HG03571 (cell line): ENCODE results near the gene SRP19.
"Not testable (repeated sequence)": the region's sequence is repeated elsewhere in the genome, so short reads cannot be mapped to it uniquely, and the experiment has no call there.

ENCODE experiments used
- ATAC-seq: cut with Tn5 transposase; IDR thresholded peaks from one replicate; pipeline ENCODE4 v1.9.1; 2021; ENCODE audit not compliant: unreplicated experiment

The SRP19 gene

GRCh38 chr5:112869948-112870347 is 8.9 kb downstream of the SRP19 start:
- peak; percentile 53 for ATAC-seq

DNA sequence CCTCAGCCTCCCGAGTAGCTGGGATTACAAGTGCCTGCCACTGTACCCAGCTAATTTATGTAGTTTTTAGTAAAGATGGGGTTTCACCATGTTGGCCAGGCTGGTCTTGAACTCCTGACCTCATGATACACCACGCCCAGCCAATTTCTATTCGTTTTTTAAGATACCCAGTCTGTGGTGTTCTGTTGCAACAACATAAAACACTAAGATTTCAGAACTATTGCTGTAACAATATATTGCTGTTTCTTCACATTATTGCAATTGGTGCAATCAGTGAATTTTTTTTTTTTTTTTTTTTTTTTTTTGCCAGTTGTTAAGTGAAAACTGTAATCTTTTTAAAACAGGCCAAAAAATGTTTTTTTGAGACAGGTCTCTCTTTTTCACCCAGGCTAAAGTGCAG is 9.9 kb downstream of the SRP19 start:
- no peak for ATAC-seq

DNA sequence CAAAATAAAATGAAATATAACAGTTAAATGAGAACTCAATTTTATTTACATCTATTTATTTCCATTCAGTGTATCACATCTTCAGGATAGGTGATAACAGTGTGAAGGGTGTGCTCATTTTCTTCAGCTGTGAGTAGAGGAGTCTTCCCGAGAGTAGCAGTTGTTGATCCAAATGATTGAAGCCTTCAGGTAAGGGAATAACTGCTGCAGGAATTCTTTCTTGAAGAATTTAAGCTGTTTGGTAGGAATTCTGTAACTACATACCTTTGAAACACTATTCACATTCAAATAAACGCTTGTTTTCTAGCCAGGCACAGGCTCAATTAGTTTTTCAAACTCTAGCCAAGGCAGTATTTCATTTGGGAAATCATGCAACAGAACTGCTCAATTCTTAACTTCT is 15.3 kb downstream of the SRP19 start:
- no peak for ATAC-seq

- no peak for ATAC-seq
Measured at GRCh38 chr5:112878101-112878500, 17.0 kb downstream of the SRP19 start.

- no peak for ATAC-seq
Measured at GRCh38 chr5:112878760-112879159, 17.7 kb downstream of the SRP19 start.

- no peak for ATAC-seq
Measured at GRCh38 chr5:112880219-112880964, 19.3 kb downstream of the SRP19 start.

DNA sequence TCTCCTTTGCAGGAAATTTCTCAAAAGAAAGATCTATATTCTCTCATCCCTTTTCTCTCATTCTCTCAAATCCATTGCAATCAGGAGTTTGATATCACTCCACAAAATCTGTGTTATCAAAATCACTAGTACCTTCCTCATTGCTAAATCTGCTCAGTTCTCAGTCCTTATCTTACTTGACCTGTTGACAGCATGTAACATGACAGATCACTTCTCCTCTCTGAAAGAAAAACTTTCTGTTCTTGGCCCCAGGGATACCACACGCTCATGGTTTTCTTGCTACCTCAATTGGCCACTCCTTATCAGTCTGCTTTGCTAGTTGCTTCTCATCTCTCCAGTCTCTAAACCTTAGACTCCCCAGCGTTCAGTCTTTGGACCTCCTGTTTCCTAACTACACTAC is 22.1 kb downstream of the SRP19 start:
- ATAC-seq: no peak

GRCh38 chr5:112885001-112885400 is 23.9 kb downstream of the SRP19 start:
- no peak for ATAC-seq

GRCh38 chr5:112886975-112887374 is 25.9 kb downstream of the SRP19 start:
- ATAC-seq: no peak

DNA sequence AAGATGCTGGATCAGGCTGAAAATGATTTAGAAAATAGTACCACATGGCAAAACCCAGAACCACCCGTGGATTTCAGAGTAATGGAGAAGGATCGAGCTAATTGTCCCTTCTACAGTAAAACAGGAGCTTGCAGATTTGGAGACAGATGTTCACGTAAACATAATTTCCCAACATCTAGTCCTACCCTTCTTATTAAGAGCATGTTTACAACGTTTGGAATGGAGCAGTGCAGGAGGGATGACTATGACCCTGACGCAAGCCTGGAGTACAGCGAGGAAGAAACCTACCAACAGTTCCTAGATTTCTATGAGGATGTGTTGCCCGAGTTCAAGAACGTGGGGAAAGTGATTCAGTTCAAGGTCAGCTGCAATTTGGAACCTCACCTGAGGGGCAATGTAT is 31.0 kb downstream of the SRP19 start:
- not testable (repeated sequence) for ATAC-seq

- ATAC-seq: no peak
Measured at GRCh38 chr5:112892776-112893175, 31.7 kb downstream of the SRP19 start.

GRCh38 chr5:112895682-112896081 is 34.6 kb downstream of the SRP19 start:
- no peak for ATAC-seq

- no peak for ATAC-seq
Measured at GRCh38 chr5:112902561-112902960, 41.5 kb downstream of the SRP19 start.

DNA sequence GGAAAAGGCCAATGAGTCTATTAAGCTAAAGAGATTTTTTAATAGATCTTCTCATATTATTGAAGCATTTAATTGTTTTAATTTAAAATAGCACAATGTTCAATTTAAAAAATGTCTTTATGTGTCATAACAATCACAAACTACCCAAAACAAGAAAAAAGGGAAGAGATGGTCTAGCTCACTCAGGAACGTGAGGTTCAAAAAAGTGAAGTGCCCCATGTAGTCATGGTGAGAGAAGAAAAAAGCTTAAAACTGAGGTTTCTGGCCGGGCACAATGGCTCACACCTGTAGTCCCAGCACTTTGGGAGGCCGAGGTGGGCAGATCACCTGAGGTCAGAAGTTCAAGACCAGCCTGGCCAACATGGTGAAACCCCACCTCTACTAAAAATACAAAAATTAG is 43.9 kb downstream of the SRP19 start:
- ATAC-seq: not testable (repeated sequence)

GRCh38 chr5:112906637-112907036 is 45.5 kb downstream of the SRP19 start:
- ATAC-seq: no peak

GRCh38 chr5:112907166-112907631 is 46.1 kb downstream of the SRP19 start:
- no peak for ATAC-seq

DNA sequence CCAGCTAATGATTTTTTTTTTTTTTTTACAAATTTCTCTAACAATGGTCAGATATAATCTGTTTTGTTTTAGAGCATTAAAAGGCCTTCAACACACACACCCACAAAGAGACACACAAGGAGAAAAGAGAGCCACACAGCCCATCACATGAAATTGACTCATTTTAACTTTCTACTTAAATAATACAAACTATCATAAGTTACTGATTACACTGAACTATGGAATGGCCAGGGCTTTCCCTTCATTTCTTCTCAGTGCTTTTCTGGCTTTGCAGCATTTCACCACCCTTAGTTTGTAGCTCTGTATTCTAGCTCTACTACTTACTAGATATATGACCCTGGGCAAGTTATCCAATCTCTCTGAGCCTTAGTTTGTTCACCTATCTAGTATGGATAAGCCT is 47.8 kb downstream of the SRP19 start:
- no peak for ATAC-seq

DNA sequence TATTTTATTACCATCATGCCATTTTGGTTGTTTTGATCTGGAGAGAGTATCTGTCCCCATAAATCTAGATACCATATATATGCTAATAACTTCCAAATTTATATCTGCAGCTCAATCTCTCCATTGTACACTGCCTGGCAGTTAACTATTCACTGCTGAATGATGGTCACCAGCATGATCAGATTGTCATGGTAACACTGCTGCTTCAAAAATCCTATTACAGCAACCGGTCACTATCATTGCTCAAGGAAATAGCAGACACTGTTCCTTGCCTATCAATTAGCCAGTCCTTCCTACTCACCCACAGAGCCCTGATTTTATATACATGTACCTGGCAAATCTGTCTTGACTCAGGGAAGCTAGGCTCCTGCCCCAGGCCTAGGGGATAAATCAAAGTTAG is 49.4 kb downstream of the SRP19 start:
- no peak for ATAC-seq

DNA sequence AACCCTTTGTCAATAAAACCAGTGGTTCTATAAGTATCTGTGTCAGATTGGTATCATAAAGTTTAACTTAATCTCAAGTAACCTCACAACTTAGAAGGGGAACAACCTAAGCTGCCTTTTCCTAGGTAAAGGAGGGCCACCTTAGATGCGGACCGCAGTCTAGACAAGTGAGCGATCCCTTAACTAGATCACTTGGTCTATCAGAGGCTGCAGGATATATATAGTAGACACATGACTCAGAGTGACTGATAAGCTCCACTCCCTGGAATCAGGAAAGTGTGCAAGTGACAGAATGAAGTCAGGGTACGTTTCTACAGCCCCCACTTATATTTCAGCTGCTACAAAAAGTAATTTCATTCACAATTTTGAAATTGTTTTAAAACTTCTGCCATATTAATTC is 53.5 kb downstream of the SRP19 start:
- no peak for ATAC-seq

- no peak for ATAC-seq
Measured at GRCh38 chr5:112915831-112916230, 54.7 kb downstream of the SRP19 start.

DNA sequence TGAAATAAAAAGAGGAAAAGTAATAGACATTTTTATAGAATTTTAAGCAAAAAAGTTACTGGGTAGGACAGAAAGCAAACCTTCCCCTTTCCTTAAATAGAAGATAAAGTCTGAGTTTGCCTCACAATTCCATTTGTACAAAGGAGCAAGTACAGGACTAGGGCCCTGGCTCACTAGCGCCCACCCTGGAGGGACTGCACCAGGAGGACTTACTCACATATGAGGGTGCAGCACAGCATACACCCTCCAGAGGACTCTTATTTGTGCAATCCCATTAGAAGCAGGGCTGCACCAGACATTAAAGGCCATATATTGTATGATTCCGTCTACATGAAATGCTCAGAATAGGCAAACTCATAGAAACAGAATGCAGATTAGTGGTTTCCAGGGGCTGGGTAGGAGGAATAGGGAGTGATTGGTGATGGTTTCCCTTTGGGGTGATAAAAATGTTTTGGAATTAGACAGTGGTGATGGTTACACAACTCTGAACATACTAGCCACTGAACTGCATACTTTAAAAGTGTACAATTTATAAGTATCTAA is 56.4 kb downstream of the SRP19 start:
- ATAC-seq: no peak

DNA sequence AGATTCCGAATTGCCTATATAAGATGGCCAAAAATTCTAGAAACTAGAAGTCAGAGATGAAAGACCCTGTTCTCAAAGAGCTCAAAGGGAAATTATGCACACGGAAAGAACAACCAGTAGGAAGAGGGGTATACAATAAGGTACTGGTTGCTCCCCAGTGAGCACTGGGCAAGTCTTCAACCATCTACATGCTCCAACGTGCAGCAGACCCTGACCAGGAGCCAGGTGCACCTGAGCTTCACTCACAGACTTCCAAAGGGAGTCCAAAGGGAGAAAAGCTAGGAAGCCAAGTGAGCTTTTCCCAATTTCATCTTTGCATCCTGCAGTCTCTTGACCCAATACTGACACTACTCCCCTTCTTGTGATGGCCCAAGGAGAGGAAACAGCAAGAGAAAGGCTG is 57.0 kb downstream of the SRP19 start:
- no peak for ATAC-seq

GRCh38 chr5:112918679-112919078 is 57.6 kb downstream of the SRP19 start:
- ATAC-seq: no peak
